Measurements from ENCODE around the gene STX11. TPM values are rescaled to one million over a fixed set of nuclear protein-coding genes. Genes with fewer than 3 reads are reported as not detected.

STX11 gene
- total and polyA plus RNA-seq, 10 of the 15 experiments (the other 5 are each of a cell fraction or from before 2014, with no cell fraction given): 0.66 to 38.1 (median 19.8) TPM

GRCh38 chr6:144158133-144158532 is 7.8 kb downstream of the STX11 start:
- H3K9me3 ChIP-seq (replicated peaks; ENCODE audit: control insufficient read depth, insufficient read depth, low read length): no peaks in the 10 kb centered on the region
- no peak for TF ChIP-seq YBX1 (IDR thresholded peaks at IDR 0.05)
- TF ChIP-seq ASH2L (IDR thresholded peaks at IDR 0.05; ENCODE audit: borderline replicate concordance, low read depth): no peak
- TF ChIP-seq TAF1 (IDR thresholded peaks at IDR 0.05; ENCODE audit: borderline replicate concordance, low read depth, low read length): no peak
- no peak for TF ChIP-seq TARDBP (IDR thresholded peaks at IDR 0.05; ENCODE audit: borderline replicate concordance)
- TF ChIP-seq TCF3 (IDR thresholded peaks at IDR 0.05; ENCODE audit: borderline replicate concordance, insufficient read depth, low read depth, low read length): no peak
- TF ChIP-seq SPI1 (IDR thresholded peaks at IDR 0.05; ENCODE audit: borderline replicate concordance, insufficient read depth, low read depth, low read length): no peak
- TF ChIP-seq STAT3 (IDR thresholded peaks at IDR 0.05; ENCODE audit: low read depth, low read length): no peak
- TF ChIP-seq MEF2A (IDR thresholded peaks at IDR 0.05; ENCODE audit: insufficient read depth, low read depth, low read length): no peak
- TF ChIP-seq BHLHE40 (IDR thresholded peaks at IDR 0.05; ENCODE audit: borderline replicate concordance in 1 of 2, low read depth in 2 of 2, low read length in 1 of 2): no peak
- no peak for TF ChIP-seq TBL1XR1 (IDR thresholded peaks at IDR 0.05; ENCODE audit: low read depth, low read length)
- no peak for TF ChIP-seq NFYB (IDR thresholded peaks at IDR 0.05; ENCODE audit: insufficient read depth, low read depth, low read length)
- no peak for TF ChIP-seq RELB (IDR thresholded peaks at IDR 0.05; ENCODE audit: low read depth)
- no peak for TF ChIP-seq SREBF1 (IDR thresholded peaks at IDR 0.05; ENCODE audit: low read length)
- no peak for TF ChIP-seq RFX5 (IDR thresholded peaks at IDR 0.05; ENCODE audit: low read depth, low read length)
- no peak for TF ChIP-seq RELA (IDR thresholded peaks at IDR 0.05; ENCODE audit: borderline replicate concordance, partially characterized antibody)
- no peak for TF ChIP-seq FOXK2 (IDR thresholded peaks at IDR 0.05)
- no peak for TF ChIP-seq ZNF592 (IDR thresholded peaks at IDR 0.05)
- TF ChIP-seq SIN3A (IDR thresholded peaks at IDR 0.05; ENCODE audit: low read depth, low read length): no peak
- no peak overlapping the region for H3K4me2 ChIP-seq (ENCODE audit: control insufficient read depth, insufficient read depth)
- H3K9ac ChIP-seq (ENCODE audit: control insufficient read depth, insufficient read depth, low read length): no peak overlapping the region
- ChIA-PET SMC1A (ENCODE audit: uncharacterized antibody, unreplicated experiment) (interaction anchor here (1.5 kb wide), 1 partner anchor 15 kb away, joined by 4 read pairs; no protein-coding TSS in a partner anchor), CTCF (interaction anchor here (1.6 to 2.0 kb wide), 3 partner anchors 13 to 34 kb away, joined by 3 to 6 read pairs (median 4); no protein-coding TSS in a partner anchor), RAD21 (ENCODE audit: unreplicated experiment) (no interaction called here), POLR2A (interaction anchor here (0.5 to 1.4 kb wide), 2 partner anchors 8 to 94 kb away, joined by 3 read pairs; partner anchors contain the start of gene STX11)
- peaks cover 4 to 11% of the 10 kb centered on the region in 2 experiments; a peak in 3 of 4 replicates for H3K36me3 ChIP-seq (ENCODE audit: control insufficient read depth in 2 of 2, insufficient read depth in 2 of 2, low read length in 1 of 2)
- in situ Hi-C loops (cut with MboI): no loop called here
- H3K4me3 ChIP-seq: no peak overlapping the region
- DNase-seq (ENCODE audit: low read depth, low spot score) (no peak), FAIRE-seq (no peak), ATAC-seq (no peak)
- H3K27me3 ChIP-seq (replicated peaks in 1 of 2; ENCODE audit: control insufficient read depth in 2 of 2, insufficient read depth in 2 of 2, low read length in 1 of 2): no peaks in the 10 kb centered on the region
- intact Hi-C loops (cut with micrococcal nuclease; ENCODE audit: unreplicated experiment): no loop called here
- 95% methylated on average over 3 of the region's 3 CpGs for WGBS (ENCODE audit: insufficient coverage, insufficient replicate concordance, low lambda C conversion rate, missing lambda C conversion rate)
- no peak overlapping the region for H2AFZ ChIP-seq (ENCODE audit: control insufficient read depth, low read depth, low read length)
- H4K20me1 ChIP-seq (ENCODE audit: control insufficient read depth, insufficient read depth): 0 out of 2 replicates have a peak, but pooled peaks cover 3% of the 10 kb centered on the region
- no peak overlapping the region for H3K27ac ChIP-seq (ENCODE audit: control insufficient read depth, insufficient read depth)
- peaks cover 76% of the 10 kb centered on the region for H3K79me2 ChIP-seq (ENCODE audit: control insufficient read depth, insufficient read depth, low read length)
- no TSS peak for BruUV-seq (replicated peaks)
- H3K4me1 ChIP-seq (ENCODE audit: control insufficient read depth, insufficient read depth, low read length): peaks cover 39% of the 10 kb centered on the region

All from GM12878 (cell line).